MM.1S (cell line): ENCODE measurements around the gene TFEB.

Experiments used
- EZH2 ChIP-seq: fragments of 300-600 bp; sonication (generic); optimal IDR thresholded peaks from 2 replicates; pipeline ENCODE3; 2017; ENCODE audit warnings: low read depth, mild to moderate bottlenecking, antibody characterized with exemption, low read length, mixed read lengths
- TF ChIP-seq, protein P1 (sequence below): fragments of 300-600 bp; sonication (generic); IDR thresholded peaks from 2 replicates; pipeline ENCODE4 v1.5.1; 2016; ENCODE audit warnings: antibody characterized with exemption, low read length, mixed read lengths

DNA sequence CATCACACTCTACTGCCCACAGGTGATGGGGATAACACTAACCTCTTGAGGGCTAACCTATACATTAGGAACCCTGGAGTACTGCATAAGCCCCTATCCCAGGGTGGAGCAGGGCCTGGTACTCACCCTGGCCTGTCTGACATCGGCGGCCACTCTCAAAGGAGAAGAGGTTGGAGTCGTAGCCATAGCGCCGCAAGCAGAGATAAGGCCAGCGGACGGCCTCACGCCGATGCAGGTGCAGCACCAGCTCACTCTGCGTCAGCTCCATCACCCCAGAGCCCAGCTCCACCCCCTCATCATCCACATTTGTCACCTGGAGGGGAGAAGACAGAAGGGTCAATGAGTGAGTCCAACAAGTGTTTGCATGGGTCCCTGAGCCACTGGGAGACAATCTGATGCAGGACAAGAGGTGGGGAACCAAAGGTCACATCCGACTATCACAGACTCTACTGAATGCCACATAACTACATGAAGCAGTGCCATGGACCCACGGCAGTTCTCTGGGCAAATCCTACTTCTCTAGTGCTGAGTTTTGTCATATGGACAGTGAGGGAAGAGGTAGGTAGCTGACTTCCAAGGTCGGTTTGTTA is 40.0 kb upstream of the TFEB start:
- TF ChIP-seq, protein P1, sequence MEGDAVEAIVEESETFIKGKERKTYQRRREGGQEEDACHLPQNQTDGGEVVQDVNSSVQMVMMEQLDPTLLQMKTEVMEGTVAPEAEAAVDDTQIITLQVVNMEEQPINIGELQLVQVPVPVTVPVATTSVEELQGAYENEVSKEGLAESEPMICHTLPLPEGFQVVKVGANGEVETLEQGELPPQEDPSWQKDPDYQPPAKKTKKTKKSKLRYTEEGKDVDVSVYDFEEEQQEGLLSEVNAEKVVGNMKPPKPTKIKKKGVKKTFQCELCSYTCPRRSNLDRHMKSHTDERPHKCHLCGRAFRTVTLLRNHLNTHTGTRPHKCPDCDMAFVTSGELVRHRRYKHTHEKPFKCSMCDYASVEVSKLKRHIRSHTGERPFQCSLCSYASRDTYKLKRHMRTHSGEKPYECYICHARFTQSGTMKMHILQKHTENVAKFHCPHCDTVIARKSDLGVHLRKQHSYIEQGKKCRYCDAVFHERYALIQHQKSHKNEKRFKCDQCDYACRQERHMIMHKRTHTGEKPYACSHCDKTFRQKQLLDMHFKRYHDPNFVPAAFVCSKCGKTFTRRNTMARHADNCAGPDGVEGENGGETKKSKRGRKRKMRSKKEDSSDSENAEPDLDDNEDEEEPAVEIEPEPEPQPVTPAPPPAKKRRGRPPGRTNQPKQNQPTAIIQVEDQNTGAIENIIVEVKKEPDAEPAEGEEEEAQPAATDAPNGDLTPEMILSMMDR = no peak
- no peak for TF ChIP-seq EZH2
